Peyer's patch (tissue), 4 donors: Measurements from ENCODE around the gene FAM50A.

Source experiments
- CTCF ChIP-seq, 6 experiments: fragments of 450-650 bp in 4 of 6; fragments of 200-600 bp in 2 of 6; sonication (generic) in 1 of 6; IDR thresholded peaks; one replicate each; pipeline ENCODE4 v1.5.1; 2017 to 2019; ENCODE audit warnings: antibody characterized with exemption in 6 of 6, mild to moderate bottlenecking in 3 of 6, moderate library complexity in 1 of 6
- POLR2A ChIP-seq, 2 donors: fragments of 450-650 bp; IDR thresholded peaks; one replicate each; pipeline ENCODE4 v1.5.1; 2017; ENCODE audit warnings: antibody characterized with exemption in 2 of 2, mild to moderate bottlenecking in 2 of 2, moderate library complexity in 2 of 2

GRCh38 chrX:154469114-154469513, 25.2 kb downstream of the FAM50A start:
- TF ChIP-seq CTCF (IDR thresholded peaks at IDR 0.05) (no peak), POLR2A (IDR thresholded peaks at IDR 0.05) (no peak)
